Measurements from ENCODE around the gene MYEOV. TPM values are rescaled to one million over a fixed set of nuclear protein-coding genes. Genes with fewer than 3 reads are reported as not detected.

Gene MYEOV
- polyA plus RNA-seq, 1 donor (not counting 4 experiments of a cell fraction or from before 2014, with no cell fraction given) = 1.4 TPM

GRCh38 chr11:69326622-69327219 is 32.8 kb downstream of the MYEOV start:
- Histone ChIP-seq H3K27ac (ENCODE audit: control insufficient read depth, insufficient read depth, low read length) (no peak overlapping the region), H4K20me1 (ENCODE audit: control insufficient read depth, extremely low read depth, insufficient read depth, low read length) (no peaks in the 10 kb centered on the region), H3K4me2 (ENCODE audit: control insufficient read depth, extremely low read depth, insufficient read depth, low read depth, low read length) (no peak overlapping the region), H3K9ac (ENCODE audit: control insufficient read depth, extremely low read depth, insufficient read depth, low read length) (no peak overlapping the region), H3K9me1 (ENCODE audit: control insufficient read depth, extremely low read depth, insufficient read depth, low read length) (no peaks in the 10 kb centered on the region), H3K9me3 (ENCODE audit: control insufficient read depth, low read depth, low read length) (no peaks in the 10 kb centered on the region), H2AFZ (ENCODE audit: control insufficient read depth, low read length) (no peak overlapping the region), H3K27me3 (ENCODE audit: control insufficient read depth, extremely low read depth, insufficient read depth, low read length) (no peaks in the 10 kb centered on the region), H3K79me2 (ENCODE audit: control insufficient read depth, insufficient read depth, low read length) (no peaks in the 10 kb centered on the region), H3K4me1 (ENCODE audit: control insufficient read depth, extremely low read depth, insufficient read depth, low read length) (peaks cover 8% of the 10 kb centered on the region), H3K36me3 (ENCODE audit: control insufficient read depth in 2 of 2, extremely low read depth in 1 of 2, insufficient read depth in 2 of 2, low read length in 2 of 2) (no peaks in the 10 kb centered on the region), H3K4me3 (ENCODE audit: control insufficient read depth in 2 of 3, extremely low read depth in 1 of 3, insufficient read depth in 2 of 3, low read depth in 1 of 3, low read length in 3 of 3) (no peak overlapping the region)
- FAIRE-seq (no peak), DNase-seq (ENCODE audit: low read depth, low spot score) (no peak)
- dilution Hi-C loops (cut with MboI; ENCODE audit: extremely low pct_ligation_motif_present, low sequenced_read_pairs) = no loop called here
- no peak for TF ChIP-seq CTCF (optimal IDR thresholded peaks at IDR 0.05 in 1 of 3, IDR thresholded peaks at IDR 0.05 in 1 of 3, conservative IDR thresholded peaks at IDR 0.05 in 1 of 3; ENCODE audit: extremely low read depth in 1 of 3, insufficient read depth in 2 of 3, low read length in 3 of 3)
- TF ChIP-seq EZH2 (IDR thresholded peaks at IDR 0.05; ENCODE audit: low read length) = no peak

DNA sequence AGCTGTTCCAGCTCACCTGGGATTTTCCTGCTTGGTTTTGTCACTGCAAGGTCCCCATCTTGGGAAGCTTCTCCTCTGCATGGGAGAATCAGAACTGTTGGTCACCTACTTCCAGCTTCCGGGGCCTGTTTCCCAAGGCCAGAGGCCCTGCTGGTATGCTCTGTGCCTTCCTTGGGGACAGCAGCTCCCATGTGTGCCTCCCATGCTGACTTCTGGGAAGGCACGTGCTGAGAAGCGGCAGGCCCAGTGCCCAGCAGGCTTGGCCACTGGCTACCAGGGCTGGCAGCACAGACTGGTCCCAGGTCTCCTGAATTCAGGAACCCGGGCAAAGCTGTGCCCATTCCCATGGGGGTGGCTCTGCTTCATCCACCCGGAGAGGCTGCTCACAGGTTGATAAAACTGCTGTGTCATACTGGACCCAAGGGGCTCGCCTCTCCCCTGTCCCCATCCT is 33.8 kb downstream of the MYEOV start:
- no peak overlapping the region for H2AFZ ChIP-seq (ENCODE audit: control insufficient read depth, low read length)
- no peaks in the 10 kb centered on the region for H3K4me1 ChIP-seq (ENCODE audit: control insufficient read depth, extremely low read depth, insufficient read depth, low read length)
- dilution Hi-C loops (cut with MboI; ENCODE audit: extremely low pct_ligation_motif_present, low sequenced_read_pairs) = no loop called here
- H3K79me2 ChIP-seq (ENCODE audit: control insufficient read depth, insufficient read depth, low read length) = no peaks in the 10 kb centered on the region
- no peak overlapping the region for H3K4me3 ChIP-seq (ENCODE audit: control insufficient read depth in 2 of 3, extremely low read depth in 1 of 3, insufficient read depth in 2 of 3, low read depth in 1 of 3, low read length in 3 of 3)
- DNase-seq (ENCODE audit: low read depth, low spot score) (no peak), FAIRE-seq (no peak)
- H3K4me2 ChIP-seq (ENCODE audit: control insufficient read depth, extremely low read depth, insufficient read depth, low read depth, low read length) = no peak overlapping the region
- no peak overlapping the region for H3K9ac ChIP-seq (ENCODE audit: control insufficient read depth, extremely low read depth, insufficient read depth, low read length)
- H3K9me1 ChIP-seq (ENCODE audit: control insufficient read depth, extremely low read depth, insufficient read depth, low read length) = no peaks in the 10 kb centered on the region
- H3K9me3 ChIP-seq (ENCODE audit: control insufficient read depth, low read depth, low read length) = no peaks in the 10 kb centered on the region
- no peak for TF ChIP-seq EZH2 (IDR thresholded peaks at IDR 0.05; ENCODE audit: low read length)
- no peak for TF ChIP-seq CTCF (optimal IDR thresholded peaks at IDR 0.05 in 1 of 3, IDR thresholded peaks at IDR 0.05 in 1 of 3, conservative IDR thresholded peaks at IDR 0.05 in 1 of 3; ENCODE audit: extremely low read depth in 1 of 3, insufficient read depth in 2 of 3, low read length in 3 of 3)
- H3K27ac ChIP-seq (ENCODE audit: control insufficient read depth, insufficient read depth, low read length) = no peak overlapping the region
- H4K20me1 ChIP-seq (ENCODE audit: control insufficient read depth, extremely low read depth, insufficient read depth, low read length) = no peaks in the 10 kb centered on the region
- no peaks in the 10 kb centered on the region for H3K36me3 ChIP-seq (ENCODE audit: control insufficient read depth in 2 of 2, extremely low read depth in 1 of 2, insufficient read depth in 2 of 2, low read length in 2 of 2)
- no peaks in the 10 kb centered on the region for H3K27me3 ChIP-seq (ENCODE audit: control insufficient read depth, extremely low read depth, insufficient read depth, low read length)

Data from keratinocyte (primary cell).